IMR-90 (cell line): ENCODE results near the gene ZSWIM8.

Source experiments
- BHLHE40 ChIP-seq: fragments of 150-350 bp; IDR thresholded peaks from 2 replicates; pipeline ENCODE4 v1.6.1; 2016; ENCODE audit warnings: mild to moderate bottlenecking, low read depth, low read length
- CEBPB ChIP-seq: IDR thresholded peaks from 2 replicates; pipeline ENCODE4 v1.6.1; 2012; ENCODE audit warnings: low read depth, low read length, improper control_type of control experiment
- FOS ChIP-seq: fragments of 150-350 bp; IDR thresholded peaks from 2 replicates; pipeline ENCODE4 v1.6.1; 2016; ENCODE audit warnings: low read depth, low read length
- MAFK ChIP-seq: IDR thresholded peaks from 2 replicates; pipeline ENCODE4 v1.6.1; 2012; ENCODE audit warnings: low read depth, low read length, improper control_type of control experiment
- MXI1 ChIP-seq: IDR thresholded peaks from 2 replicates; pipeline ENCODE4 v1.6.1; 2012; ENCODE audit warnings: low read depth, mild to moderate bottlenecking, low read length, moderate library complexity, borderline replicate concordance
- NFE2L2 ChIP-seq: fragments of 150-350 bp; IDR thresholded peaks from 2 replicates; pipeline ENCODE4 v1.6.1; 2016; ENCODE audit warnings: low read depth, mild to moderate bottlenecking, low read length
- POLR2A ChIP-seq: IDR thresholded peaks from 2 replicates; pipeline ENCODE4 v1.6.1; 2012; ENCODE audit warnings: mild to moderate bottlenecking, low read depth, low read length
- RAD21 ChIP-seq: IDR thresholded peaks from 2 replicates; pipeline ENCODE4 v1.6.1; 2012; ENCODE audit warnings: low read length, improper control_type of control experiment
- RCOR1 ChIP-seq: IDR thresholded peaks from 2 replicates; pipeline ENCODE4 v1.6.1; 2012; ENCODE audit warnings: mild to moderate bottlenecking, low read length, improper control_type of control experiment; ENCODE audit not compliant: insufficient replicate concordance
- RFX5 ChIP-seq: IDR thresholded peaks from 2 replicates; pipeline ENCODE4 v1.8.0; 2012; ENCODE audit warnings: low read depth, mild to moderate bottlenecking, low read length, moderate library complexity
- SMC3 ChIP-seq: fragments of 150-350 bp; IDR thresholded peaks from 2 replicates; pipeline ENCODE4 v1.6.1; 2016; ENCODE audit warnings: low read depth, mild to moderate bottlenecking, antibody characterized with exemption, low read length, moderate library complexity
- TF ChIP-seq, protein P1 (sequence below): conservative IDR thresholded peaks from 2 replicates; pipeline ENCODE4 v1.5.1; 2012; ENCODE audit warnings: mild to moderate bottlenecking, low read depth, low read length, improper control_type of control experiment
- TF ChIP-seq, protein P2 (sequence below): fragments of 150-350 bp; IDR thresholded peaks from 2 replicates; pipeline ENCODE4 v1.6.1; 2017; ENCODE audit warnings: mild to moderate bottlenecking, antibody characterized with exemption, low read length, low read depth

DNA sequence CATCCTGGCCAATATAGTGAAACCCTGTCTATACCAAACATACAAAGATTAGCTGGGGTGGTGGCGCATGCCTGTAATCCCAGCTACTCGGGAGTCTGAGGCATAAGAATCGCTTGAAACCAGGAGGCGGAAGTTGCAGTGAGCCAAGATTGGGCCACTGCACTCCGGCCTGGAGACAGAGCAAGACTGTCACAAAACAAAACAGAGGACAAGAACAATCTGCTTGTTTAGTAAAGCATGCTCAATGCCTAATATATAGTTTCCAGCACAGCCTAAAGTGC lies 43.0 kb upstream of the ZSWIM8 start:
- TF ChIP-seq RAD21 (no peak), MXI1 (no peak), POLR2A (no peak), RCOR1 (no peak), CEBPB (no peak), MAFK (no peak), BHLHE40 (no peak), RFX5 (no peak), SMC3 (no peak), NFE2L2 (no peak), FOS (no peak)
- TF ChIP-seq, protein P1, sequence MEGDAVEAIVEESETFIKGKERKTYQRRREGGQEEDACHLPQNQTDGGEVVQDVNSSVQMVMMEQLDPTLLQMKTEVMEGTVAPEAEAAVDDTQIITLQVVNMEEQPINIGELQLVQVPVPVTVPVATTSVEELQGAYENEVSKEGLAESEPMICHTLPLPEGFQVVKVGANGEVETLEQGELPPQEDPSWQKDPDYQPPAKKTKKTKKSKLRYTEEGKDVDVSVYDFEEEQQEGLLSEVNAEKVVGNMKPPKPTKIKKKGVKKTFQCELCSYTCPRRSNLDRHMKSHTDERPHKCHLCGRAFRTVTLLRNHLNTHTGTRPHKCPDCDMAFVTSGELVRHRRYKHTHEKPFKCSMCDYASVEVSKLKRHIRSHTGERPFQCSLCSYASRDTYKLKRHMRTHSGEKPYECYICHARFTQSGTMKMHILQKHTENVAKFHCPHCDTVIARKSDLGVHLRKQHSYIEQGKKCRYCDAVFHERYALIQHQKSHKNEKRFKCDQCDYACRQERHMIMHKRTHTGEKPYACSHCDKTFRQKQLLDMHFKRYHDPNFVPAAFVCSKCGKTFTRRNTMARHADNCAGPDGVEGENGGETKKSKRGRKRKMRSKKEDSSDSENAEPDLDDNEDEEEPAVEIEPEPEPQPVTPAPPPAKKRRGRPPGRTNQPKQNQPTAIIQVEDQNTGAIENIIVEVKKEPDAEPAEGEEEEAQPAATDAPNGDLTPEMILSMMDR: no peak
- TF ChIP-seq, protein P2, sequence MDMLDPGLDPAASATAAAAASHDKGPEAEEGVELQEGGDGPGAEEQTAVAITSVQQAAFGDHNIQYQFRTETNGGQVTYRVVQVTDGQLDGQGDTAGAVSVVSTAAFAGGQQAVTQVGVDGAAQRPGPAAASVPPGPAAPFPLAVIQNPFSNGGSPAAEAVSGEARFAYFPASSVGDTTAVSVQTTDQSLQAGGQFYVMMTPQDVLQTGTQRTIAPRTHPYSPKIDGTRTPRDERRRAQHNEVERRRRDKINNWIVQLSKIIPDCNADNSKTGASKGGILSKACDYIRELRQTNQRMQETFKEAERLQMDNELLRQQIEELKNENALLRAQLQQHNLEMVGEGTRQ: no peak
